Fibroblast of lung (primary cell): ENCODE results near the gene FAP.

Experiments
- CTCF ChIP-seq, 2 donors: IDR thresholded peaks in 1 of 2; conservative IDR thresholded peaks in 1 of 2; 1 replicate in 1 of 2; 2 replicates in 1 of 2; pipeline ENCODE4 v1.5.1; 2011 to 2012; ENCODE audit warnings: low read length in 2 of 2, control low read depth in 1 of 2, inconsistent platforms in 1 of 2, low read depth in 1 of 2, mild to moderate bottlenecking in 1 of 2
- EZH2 ChIP-seq: IDR thresholded peaks from 2 replicates; pipeline ENCODE4 v1.5.1; 2012; ENCODE audit warnings: low read length, control low read depth, mild to moderate bottlenecking; ENCODE audit errors: missing control alignments

- TF ChIP-seq CTCF (conservative IDR thresholded peaks at IDR 0.05 in 1 of 2, IDR thresholded peaks at IDR 0.05 in 1 of 2; ENCODE audit: low read depth in 1 of 2, low read length in 2 of 2) = no peak
- TF ChIP-seq EZH2 = no peak
Observed at GRCh38 chr2:162199913-162200312, 43.3 kb downstream of the FAP start.
